ENCODE data around the gene NUMB.

DNA sequence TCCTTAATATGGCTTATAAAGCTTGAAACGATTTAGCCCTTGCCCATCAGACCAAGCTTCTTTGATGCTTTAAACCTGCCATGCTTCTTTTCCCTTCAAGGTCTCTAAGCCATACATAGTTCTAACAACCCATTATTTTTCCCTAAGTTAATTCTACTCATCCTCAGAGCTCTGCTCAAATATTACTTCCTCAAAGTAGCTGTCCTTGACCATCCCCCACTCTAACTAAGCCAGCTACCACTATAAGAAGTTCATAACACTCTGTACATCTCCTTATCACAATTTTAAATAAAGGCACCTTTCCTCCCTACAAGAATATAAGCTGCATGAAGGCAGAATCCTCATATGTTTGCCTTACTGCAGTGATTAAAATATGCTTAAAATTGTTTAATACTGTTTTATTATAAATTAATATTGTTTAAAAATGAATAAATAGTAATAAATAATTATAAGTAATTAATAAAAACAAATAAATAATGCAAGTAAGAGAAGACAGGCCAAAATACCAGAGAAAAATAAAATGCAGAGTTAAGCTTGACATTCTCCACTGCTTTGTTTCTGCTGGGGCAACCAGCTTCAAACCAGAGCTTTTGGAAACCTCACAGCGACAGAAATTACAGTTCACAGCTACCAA, 76.8 kb downstream of the NUMB start:
- TF ChIP-seq, protein P1, sequence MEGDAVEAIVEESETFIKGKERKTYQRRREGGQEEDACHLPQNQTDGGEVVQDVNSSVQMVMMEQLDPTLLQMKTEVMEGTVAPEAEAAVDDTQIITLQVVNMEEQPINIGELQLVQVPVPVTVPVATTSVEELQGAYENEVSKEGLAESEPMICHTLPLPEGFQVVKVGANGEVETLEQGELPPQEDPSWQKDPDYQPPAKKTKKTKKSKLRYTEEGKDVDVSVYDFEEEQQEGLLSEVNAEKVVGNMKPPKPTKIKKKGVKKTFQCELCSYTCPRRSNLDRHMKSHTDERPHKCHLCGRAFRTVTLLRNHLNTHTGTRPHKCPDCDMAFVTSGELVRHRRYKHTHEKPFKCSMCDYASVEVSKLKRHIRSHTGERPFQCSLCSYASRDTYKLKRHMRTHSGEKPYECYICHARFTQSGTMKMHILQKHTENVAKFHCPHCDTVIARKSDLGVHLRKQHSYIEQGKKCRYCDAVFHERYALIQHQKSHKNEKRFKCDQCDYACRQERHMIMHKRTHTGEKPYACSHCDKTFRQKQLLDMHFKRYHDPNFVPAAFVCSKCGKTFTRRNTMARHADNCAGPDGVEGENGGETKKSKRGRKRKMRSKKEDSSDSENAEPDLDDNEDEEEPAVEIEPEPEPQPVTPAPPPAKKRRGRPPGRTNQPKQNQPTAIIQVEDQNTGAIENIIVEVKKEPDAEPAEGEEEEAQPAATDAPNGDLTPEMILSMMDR (IDR thresholded peaks at IDR 0.05): no peak
- no peak for TF ChIP-seq POLR2A (IDR thresholded peaks at IDR 0.05)
